Measurements from ENCODE around the gene NAT16.
A peak's percentile ranks its signal among the peaks of the same experiment; 100 is the strongest.

GRCh38 chr7:101127460-101128039 lies 52.5 kb downstream of the NAT16 start:
- TF ChIP-seq EZH2phosphoT487 (IDR thresholded peaks at IDR 0.05; ENCODE audit: borderline replicate concordance, low read depth) (no peak), YY1 (IDR thresholded peaks at IDR 0.05; ENCODE audit: low read depth) (no peak), USF2 (IDR thresholded peaks at IDR 0.05; ENCODE audit: borderline replicate concordance, low read depth, low read length) (no peak), ZBTB33 (IDR thresholded peaks at IDR 0.05; ENCODE audit: borderline replicate concordance, low read depth) (no peak), CTCF (IDR thresholded peaks at IDR 0.05) (no peak), EP300 (IDR thresholded peaks at IDR 0.05; ENCODE audit: borderline replicate concordance in 1 of 2, low read depth in 1 of 2, low read length in 1 of 2) (0 out of 4 replicates have a peak, but pooled peaks of 1 of the 2 experiments have one; percentile 8)

Measured in SK-N-SH (cell line).